GM12864 (cell line): Measurements from ENCODE around the gene CPB1.

Experiments
- DNase-seq: peaks from one replicate; pipeline ENCODE4 v3.0.0-alpha.2; 2011; ENCODE audit warnings: low read depth
- H3K4me3 ChIP-seq: 2 replicates; pipeline ENCODE4 v1.5.1; 2011; ENCODE audit warnings: mild to moderate bottlenecking, low read depth, low read length, control low read depth
- CTCF ChIP-seq: IDR thresholded peaks from 2 replicates; pipeline ENCODE4 v1.5.1; 2011; ENCODE audit warnings: low read depth, mild to moderate bottlenecking, moderate library complexity, low read length, control low read depth, inconsistent platforms; ENCODE audit errors: missing control alignments

CPB1 gene

DNA sequence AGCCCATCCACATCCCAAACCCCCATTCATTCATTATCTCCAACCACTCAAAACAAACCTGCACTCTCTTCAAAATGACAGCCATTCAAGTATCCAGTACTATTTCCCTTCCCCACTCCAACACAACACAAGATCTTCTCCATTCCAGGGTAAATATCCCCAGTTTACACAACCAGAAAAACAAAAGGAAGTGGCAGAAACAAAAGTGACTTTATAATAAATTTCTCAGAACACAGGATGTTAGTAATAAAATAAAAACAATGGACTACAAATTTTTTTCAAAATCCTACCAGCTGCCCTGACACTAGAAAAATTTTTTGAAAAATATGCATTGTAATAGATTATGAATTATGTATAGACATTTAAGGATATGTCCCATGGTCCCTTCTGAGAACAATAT, 51.6 kb downstream of the CPB1 start:
- no peak for TF ChIP-seq CTCF
- no peak for DNase-seq
- H3K4me3 ChIP-seq = no peak overlapping the region

DNA sequence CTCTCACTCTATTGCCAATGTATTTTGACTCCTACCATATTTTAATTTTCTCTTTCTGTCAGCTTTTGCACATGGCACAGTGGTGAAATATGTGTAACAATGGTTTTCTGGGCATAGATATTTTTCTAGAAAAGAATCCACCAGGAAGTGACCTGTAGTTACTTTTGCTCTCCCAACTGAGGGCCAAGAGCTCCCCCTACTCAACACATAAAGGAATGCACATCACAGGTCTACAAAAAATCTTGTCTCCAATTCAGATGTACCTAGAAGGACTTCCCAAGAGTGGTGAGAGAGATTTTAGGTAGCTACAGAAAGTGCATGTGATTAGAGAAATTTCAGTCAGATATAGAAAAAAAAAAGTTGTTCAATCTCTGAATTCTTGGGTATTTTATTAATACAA, 53.1 kb downstream of the CPB1 start:
- peak; percentile 5 for DNase-seq
- no peak overlapping the region for H3K4me3 ChIP-seq
- TF ChIP-seq CTCF = peak; percentile 32

- TF ChIP-seq CTCF = no peak
- H3K4me3 ChIP-seq = no peak overlapping the region
- DNase-seq = no peak
These were observed 53.7 kb downstream of the CPB1 start for GRCh38 chr3:148881286-148881685.

GRCh38 chr3:148882288-148882687, 54.7 kb downstream of the CPB1 start:
- no peak overlapping the region for H3K4me3 ChIP-seq
- TF ChIP-seq CTCF = no peak
- DNase-seq = no peak

DNA sequence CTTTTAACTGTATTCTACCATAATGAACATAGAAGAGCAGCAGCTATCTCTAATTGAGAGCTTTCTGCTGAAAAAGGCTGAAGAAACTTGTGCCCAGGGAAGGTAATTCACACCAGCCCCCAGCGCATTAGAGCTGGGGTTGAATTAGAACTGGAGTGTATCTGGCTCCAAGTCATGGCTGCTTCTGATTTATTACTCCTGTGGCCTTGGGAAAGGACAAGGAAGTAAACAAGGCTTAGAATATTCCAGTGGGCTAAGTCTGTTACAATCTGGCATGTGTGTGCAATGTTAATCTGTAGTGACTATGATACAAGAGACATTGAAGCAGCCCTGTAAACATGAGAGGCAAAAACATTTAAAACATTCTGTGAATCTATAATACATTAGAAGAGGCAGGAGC, 55.6 kb downstream of the CPB1 start:
- DNase-seq = no peak
- TF ChIP-seq CTCF = no peak
- H3K4me3 ChIP-seq = no peak overlapping the region

DNA sequence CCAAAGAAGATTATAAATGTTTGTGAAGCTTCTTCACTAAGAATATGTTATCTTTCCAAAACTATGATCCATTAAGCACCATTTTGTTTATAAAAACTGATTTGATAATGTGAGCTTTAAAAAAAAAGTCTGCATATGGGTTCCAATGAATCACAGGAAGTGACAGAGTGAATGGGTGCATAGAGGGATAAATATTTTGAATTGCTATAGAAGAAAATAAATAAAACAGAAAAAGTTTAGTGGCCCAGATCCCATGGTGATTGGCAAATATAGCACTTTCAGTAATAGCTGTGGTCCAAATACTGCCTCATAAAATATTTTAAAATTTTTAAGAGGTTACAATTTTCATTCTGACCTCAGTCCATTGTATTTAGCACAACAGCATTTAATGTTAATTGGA, 56.6 kb downstream of the CPB1 start:
- H3K4me3 ChIP-seq = no peak overlapping the region
- no peak for TF ChIP-seq CTCF
- DNase-seq = no peak

DNA sequence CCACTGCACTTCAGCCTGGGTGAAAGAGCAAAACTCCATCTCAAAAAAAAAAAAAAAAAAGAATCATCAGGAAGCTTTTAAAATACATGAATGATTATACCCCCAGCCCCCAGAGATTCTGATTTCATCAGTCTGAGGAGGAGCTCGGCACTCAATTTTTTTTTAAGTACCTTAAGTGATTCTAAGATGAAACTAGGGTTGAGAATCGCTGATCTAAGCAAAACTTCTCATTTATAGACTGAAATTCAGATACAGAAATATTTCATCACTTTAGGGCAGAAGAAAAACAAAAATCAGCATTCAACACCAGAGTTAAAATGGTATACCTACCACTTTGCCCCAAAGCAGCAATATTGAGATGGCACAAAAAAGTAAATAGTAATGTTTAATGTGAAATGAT, 62.2 kb downstream of the CPB1 start:
- no peak overlapping the region for H3K4me3 ChIP-seq
- DNase-seq = no peak
- no peak for TF ChIP-seq CTCF
